Thyroid gland (tissue), 4 donors: ENCODE results near the gene SPATC1L.

Source experiments
- CTCF ChIP-seq, 6 experiments: fragments of 200-600 bp in 3 of 6; fragments of 450-650 bp in 3 of 6; sonication (generic) in 3 of 6; IDR thresholded peaks; one replicate each; pipeline ENCODE4 v1.5.1; 2016 to 2019; ENCODE audit warnings: antibody characterized with exemption in 6 of 6, mild to moderate bottlenecking in 2 of 6, inconsistent platforms in 1 of 6, moderate library complexity in 1 of 6
- POLR2A ChIP-seq, 2 donors: fragments of 450-650 bp; IDR thresholded peaks; one replicate each; pipeline ENCODE4 v1.6.1; 2017; ENCODE audit warnings: antibody characterized with exemption in 2 of 2, mild to moderate bottlenecking in 2 of 2, moderate library complexity in 1 of 2

- TF ChIP-seq CTCF (IDR thresholded peaks at IDR 0.05) (no peak), POLR2A (IDR thresholded peaks at IDR 0.05) (no peak)
These were observed 72.2 kb downstream of the SPATC1L start for GRCh38 chr21:46111857-46112724.
